COLO829 (cell line): ENCODE measurements around the gene PDLIM1.

Experiments used
- DNase-seq: peaks from one replicate; pipeline ENCODE4 v3.0.0; 2012; ENCODE audit warnings: low spot score

The PDLIM1 gene

GRCh38 chr10:95314192-95314918 lies 23.6 kb upstream of the PDLIM1 start:
- DNase-seq = no peak

GRCh38 chr10:95312986-95313495 lies 22.2 kb upstream of the PDLIM1 start:
- no peak for DNase-seq

- DNase-seq = no peak
Observed at GRCh38 chr10:95312257-95312656, 21.5 kb upstream of the PDLIM1 start.

GRCh38 chr10:95309958-95310357 lies 19.2 kb upstream of the PDLIM1 start:
- DNase-seq = no peak

GRCh38 chr10:95308389-95309302 lies 17.8 kb upstream of the PDLIM1 start:
- peak; percentile 28 for DNase-seq

GRCh38 chr10:95306851-95307250 lies 16.0 kb upstream of the PDLIM1 start:
- DNase-seq = no peak

- DNase-seq = no peak
Observed at GRCh38 chr10:95306318-95306650, 15.5 kb upstream of the PDLIM1 start.

- DNase-seq = no peak
Observed at GRCh38 chr10:95305606-95306317, 15.0 kb upstream of the PDLIM1 start.

- no peak for DNase-seq
Observed at GRCh38 chr10:95304976-95305375, 14.2 kb upstream of the PDLIM1 start.

GRCh38 chr10:95304463-95304862 lies 13.7 kb upstream of the PDLIM1 start:
- DNase-seq = no peak

GRCh38 chr10:95303950-95304349 lies 13.1 kb upstream of the PDLIM1 start:
- DNase-seq = no peak

- no peak for DNase-seq
Observed at GRCh38 chr10:95303535-95303934, 12.7 kb upstream of the PDLIM1 start.

- DNase-seq = no peak
Observed at GRCh38 chr10:95300022-95300539, 9.3 kb upstream of the PDLIM1 start.

GRCh38 chr10:95297402-95297801 lies 6.6 kb upstream of the PDLIM1 start:
- no peak for DNase-seq

- no peak for DNase-seq
Observed at GRCh38 chr10:95296764-95297163, 6.0 kb upstream of the PDLIM1 start.

GRCh38 chr10:95295031-95295755 lies 4.4 kb upstream of the PDLIM1 start:
- DNase-seq = no peak

- DNase-seq = no peak
Observed at GRCh38 chr10:95293631-95294030, 2.8 kb upstream of the PDLIM1 start.

- DNase-seq = no peak
Observed at GRCh38 chr10:95291365-95292039, 699 bp upstream of the PDLIM1 start.

- DNase-seq = no peak
Observed at GRCh38 chr10:95289921-95290421, 832 bp downstream of the PDLIM1 start.

- no peak for DNase-seq
Observed at GRCh38 chr10:95289003-95289920, 1.5 kb downstream of the PDLIM1 start.
